Inflammatory macrophage treated with lipopolysaccharide for 4 hours (primary cell): ENCODE data around the gene ABCC1.
A peak's percentile ranks its signal among the peaks of the same experiment; 100 is the strongest.

ENCODE experiments used
- DNase-seq: peaks from one replicate; pipeline ENCODE4 v3.0.0-alpha.2; 2020

Gene ABCC1

GRCh38 chr16:16050106-16050505 is 100.7 kb downstream of the ABCC1 start:
- DNase-seq = no peak

- DNase-seq = no peak
Observed at GRCh38 chr16:16051132-16051531, 101.7 kb downstream of the ABCC1 start.

GRCh38 chr16:16052916-16053315 is 103.5 kb downstream of the ABCC1 start:
- DNase-seq = no peak

- DNase-seq = no peak
Observed at GRCh38 chr16:16057102-16057501, 107.7 kb downstream of the ABCC1 start.

GRCh38 chr16:16059160-16059559 is 109.7 kb downstream of the ABCC1 start:
- DNase-seq = no peak

GRCh38 chr16:16059895-16060590 is 110.6 kb downstream of the ABCC1 start:
- no peak for DNase-seq

GRCh38 chr16:16062023-16062937 is 112.9 kb downstream of the ABCC1 start:
- DNase-seq = no peak

- no peak for DNase-seq
Observed at GRCh38 chr16:16063683-16064082, 114.3 kb downstream of the ABCC1 start.

GRCh38 chr16:16064874-16065384 is 115.5 kb downstream of the ABCC1 start:
- no peak for DNase-seq

GRCh38 chr16:16067127-16067526 is 117.7 kb downstream of the ABCC1 start:
- DNase-seq = no peak

GRCh38 chr16:16071631-16072244 is 122.3 kb downstream of the ABCC1 start:
- peak; percentile 5 for DNase-seq

GRCh38 chr16:16073001-16073545 is 123.7 kb downstream of the ABCC1 start:
- DNase-seq = peak; percentile 78

GRCh38 chr16:16073891-16074881 is 124.8 kb downstream of the ABCC1 start:
- DNase-seq = peak; percentile 15

- peak; percentile 98 for DNase-seq
Observed at GRCh38 chr16:16075488-16076422, 126.3 kb downstream of the ABCC1 start.

GRCh38 chr16:16076423-16076813 is 127.0 kb downstream of the ABCC1 start:
- peak; percentile 80 for DNase-seq

- no peak for DNase-seq
Observed at GRCh38 chr16:16080465-16081065, 131.1 kb downstream of the ABCC1 start.

- DNase-seq = no peak
Observed at GRCh38 chr16:16081141-16081540, 131.7 kb downstream of the ABCC1 start.

GRCh38 chr16:16082255-16082654 is 132.8 kb downstream of the ABCC1 start:
- DNase-seq = no peak

GRCh38 chr16:16083421-16084156 is 134.2 kb downstream of the ABCC1 start:
- peak; percentile 38 for DNase-seq
